ENCODE results near the gene TPBGL. TPM values are rescaled to one million over a fixed set of nuclear protein-coding genes. Genes with fewer than 3 reads are reported as not detected.

TPBGL gene
- polyA plus RNA-seq, 1 donor = 0.17 TPM

Other genes starting within 250 kb of the TPBGL start
- gene OR2AT4, start 143.9 kb upstream of the TPBGL start, polyA plus RNA-seq (ENCODE audit: insufficient read length) = 0.07 TPM
- 8.2 TPM for gene SLCO2B1, start 89.7 kb upstream of the TPBGL start, polyA plus RNA-seq (ENCODE audit: insufficient read length)
- gene ARRB1, start 110.9 kb downstream of the TPBGL start, polyA plus RNA-seq (ENCODE audit: insufficient read length) = 22.5 TPM
- 2,366 TPM for gene RPS3, start 158.7 kb downstream of the TPBGL start, polyA plus RNA-seq (ENCODE audit: insufficient read length)
- gene KLHL35, start 192.4 kb downstream of the TPBGL start, polyA plus RNA-seq (ENCODE audit: insufficient read length) = 0.67 TPM

Measured in left kidney (tissue), 1 donor.